Upper lobe of left lung (tissue), 6 donors: ENCODE data around the gene SPTBN5. TPM values are rescaled to one million over a fixed set of nuclear protein-coding genes. Genes with fewer than 3 reads are reported as not detected.

Experiments used
- ATAC-seq, 2 donors: fragments of 200-7000 bp; cut with Tn5 transposase; one replicate each; pipeline ENCODE4 v1.9.1; 2022; ENCODE audit warnings: mild to moderate bottlenecking in 2 of 2, moderate library complexity in 2 of 2; ENCODE audit not compliant: low FRiP score in 2 of 2
- DNase-seq, 2 donors: peaks; one replicate each; pipeline ENCODE4 v3.0.0-alpha.2; 2019 to 2020
- H3K27ac ChIP-seq, 4 donors: fragments of 200-600 bp; sonication (generic); one replicate each; pipeline ENCODE4 v1.5.1; 2016 to 2019
- H3K27me3 ChIP-seq, 4 donors: fragments of 200-600 bp; sonication (generic); one replicate each; pipeline ENCODE4 v1.5.1; 2017 to 2019
- H3K36me3 ChIP-seq, 4 donors: fragments of 200-600 bp; sonication (generic); one replicate each; pipeline ENCODE4 v1.5.1; 2016 to 2019
- H3K4me1 ChIP-seq, 4 donors: fragments of 200-600 bp; sonication (generic); one replicate each; pipeline ENCODE4 v1.5.1; 2018 to 2019
- H3K4me3 ChIP-seq, 4 donors: fragments of 200-600 bp; sonication (generic); one replicate each; pipeline ENCODE4 v1.5.1; 2017 to 2019; ENCODE audit warnings: mild to moderate bottlenecking in 2 of 4, moderate library complexity in 1 of 4
- H3K9me3 ChIP-seq, 4 donors: fragments of 200-600 bp; sonication (generic); one replicate each; pipeline ENCODE4 v1.5.1; 2018 to 2019
- EP300 ChIP-seq, 4 donors: sonication (generic); formaldehyde crosslinking; IDR thresholded peaks; one replicate each; pipeline ENCODE4 v1.5.1; 2017; ENCODE audit warnings: antibody characterized with exemption in 4 of 4, control low read depth in 2 of 4
- POLR2A ChIP-seq, 4 donors: fragments of 450-650 bp; IDR thresholded peaks; one replicate each; pipeline ENCODE4 v1.5.1; 2016 to 2017; ENCODE audit warnings: antibody characterized with exemption in 4 of 4, mild to moderate bottlenecking in 2 of 4
- POLR2AphosphoS5 ChIP-seq, 2 donors: sonication (generic); formaldehyde crosslinking; IDR thresholded peaks; one replicate each; pipeline ENCODE4 v1.5.1; 2017; ENCODE audit warnings: antibody characterized with exemption in 2 of 2
- WGBS, 2 donors: methylation state at CpG; one replicate each; pipeline ENCODE4 v1.1.5; 2017 to 2018; 5-methylcytosine and 5-hydroxymethylcytosine counted together
- total RNA-seq, 6 donors: library from RNA; depleted of rRNA in 4 of 6; stranded (reverse); fragments of >200 nt in 4 of 6; gene quantifications; one replicate each; pipeline versions ENCODE4 v1.1.0 to v1.2.1, GENCODE V29; 2016 to 2021
- TF ChIP-seq, protein P1 (sequence below), 6 experiments: fragments of 450-650 bp in 4 of 6; fragments of 200-600 bp in 2 of 6; sonication (generic) in 2 of 6; IDR thresholded peaks; one replicate each; pipeline ENCODE4 v1.5.1; 2016 to 2019; ENCODE audit warnings: antibody characterized with exemption in 6 of 6
- donor health status: DM: no; HTN: no; CAD: no; lungs with moderate emphysema.
- donor health status: DM: no; HTN: yes; CAD: no; lungs with severe emphysema.

SPTBN5 gene
- total RNA-seq, 6 donors from 2014 or later = 0.20 to 9.4 (median 2.0) TPM

DNA sequence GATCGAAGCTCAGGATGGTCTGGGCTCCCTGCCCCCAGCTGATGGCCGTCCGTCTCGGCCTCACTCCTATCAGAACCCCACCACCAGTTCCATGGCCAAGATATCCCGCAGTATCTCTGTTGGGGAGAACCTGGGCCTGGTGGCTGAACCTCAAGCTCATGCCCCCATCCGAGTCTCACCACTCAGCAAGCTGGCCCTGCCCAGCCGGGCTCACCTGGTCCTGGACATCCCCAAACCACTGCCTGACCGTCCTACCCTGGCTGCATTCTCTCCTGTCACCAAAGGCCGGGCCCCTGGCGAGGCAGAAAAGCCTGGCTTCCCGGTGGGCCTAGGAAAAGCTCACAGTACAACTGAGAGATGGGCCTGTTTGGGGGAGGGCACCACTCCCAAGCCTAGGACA is 70.4 kb downstream of the SPTBN5 start:
- H3K27ac ChIP-seq = no peak overlapping the region
- TF ChIP-seq, protein P1, sequence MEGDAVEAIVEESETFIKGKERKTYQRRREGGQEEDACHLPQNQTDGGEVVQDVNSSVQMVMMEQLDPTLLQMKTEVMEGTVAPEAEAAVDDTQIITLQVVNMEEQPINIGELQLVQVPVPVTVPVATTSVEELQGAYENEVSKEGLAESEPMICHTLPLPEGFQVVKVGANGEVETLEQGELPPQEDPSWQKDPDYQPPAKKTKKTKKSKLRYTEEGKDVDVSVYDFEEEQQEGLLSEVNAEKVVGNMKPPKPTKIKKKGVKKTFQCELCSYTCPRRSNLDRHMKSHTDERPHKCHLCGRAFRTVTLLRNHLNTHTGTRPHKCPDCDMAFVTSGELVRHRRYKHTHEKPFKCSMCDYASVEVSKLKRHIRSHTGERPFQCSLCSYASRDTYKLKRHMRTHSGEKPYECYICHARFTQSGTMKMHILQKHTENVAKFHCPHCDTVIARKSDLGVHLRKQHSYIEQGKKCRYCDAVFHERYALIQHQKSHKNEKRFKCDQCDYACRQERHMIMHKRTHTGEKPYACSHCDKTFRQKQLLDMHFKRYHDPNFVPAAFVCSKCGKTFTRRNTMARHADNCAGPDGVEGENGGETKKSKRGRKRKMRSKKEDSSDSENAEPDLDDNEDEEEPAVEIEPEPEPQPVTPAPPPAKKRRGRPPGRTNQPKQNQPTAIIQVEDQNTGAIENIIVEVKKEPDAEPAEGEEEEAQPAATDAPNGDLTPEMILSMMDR (IDR thresholded peaks at IDR 0.05) = no peak
- TF ChIP-seq POLR2AphosphoS5 (IDR thresholded peaks at IDR 0.05) (no peak), EP300 (IDR thresholded peaks at IDR 0.05) (no peak), POLR2A (IDR thresholded peaks at IDR 0.05) (no peak)
- ATAC-seq (no peak), DNase-seq (no peak)
- peaks cover 0 to 67% (median 49%) of the 10 kb centered on the region in 4 donors for H3K36me3 ChIP-seq
- no peak overlapping the region for H3K4me3 ChIP-seq
- no peaks in the 10 kb centered on the region for H3K27me3 ChIP-seq
- WGBS, 2 donors = 88 to 94% methylated on average over 3 to 10 of the region's 11 CpGs
- H3K9me3 ChIP-seq = no peaks in the 10 kb centered on the region
- H3K4me1 ChIP-seq = peaks cover 6 to 9% (median 7%) of the 10 kb centered on the region in 4 donors

DNA sequence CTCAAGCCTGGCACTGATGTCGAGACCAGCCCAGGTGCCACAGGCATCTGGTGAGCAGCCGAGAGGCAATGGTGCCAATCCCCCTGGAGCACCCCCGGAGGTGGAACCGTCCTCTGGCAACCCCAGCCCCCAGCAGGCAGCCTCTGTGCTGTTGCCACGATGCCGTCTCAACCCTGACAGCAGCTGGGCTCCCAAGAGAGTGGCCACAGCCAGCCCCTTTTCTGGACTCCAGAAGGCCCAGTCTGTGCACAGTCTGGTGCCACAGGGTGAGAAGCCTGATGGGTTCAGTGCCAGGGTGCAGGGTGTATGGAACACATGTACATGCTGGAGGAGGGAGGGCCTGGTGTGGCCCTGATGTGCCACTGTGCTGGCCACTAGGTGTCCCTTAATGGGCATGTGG is 70.9 kb downstream of the SPTBN5 start:
- WGBS, 2 donors = 88 to 98% methylated on average over 6 of the region's 6 CpGs
- TF ChIP-seq POLR2A (IDR thresholded peaks at IDR 0.05) (no peak), EP300 (IDR thresholded peaks at IDR 0.05) (no peak), POLR2AphosphoS5 (IDR thresholded peaks at IDR 0.05) (no peak)
- TF ChIP-seq, protein P1 (IDR thresholded peaks at IDR 0.05) = no peak

DNA sequence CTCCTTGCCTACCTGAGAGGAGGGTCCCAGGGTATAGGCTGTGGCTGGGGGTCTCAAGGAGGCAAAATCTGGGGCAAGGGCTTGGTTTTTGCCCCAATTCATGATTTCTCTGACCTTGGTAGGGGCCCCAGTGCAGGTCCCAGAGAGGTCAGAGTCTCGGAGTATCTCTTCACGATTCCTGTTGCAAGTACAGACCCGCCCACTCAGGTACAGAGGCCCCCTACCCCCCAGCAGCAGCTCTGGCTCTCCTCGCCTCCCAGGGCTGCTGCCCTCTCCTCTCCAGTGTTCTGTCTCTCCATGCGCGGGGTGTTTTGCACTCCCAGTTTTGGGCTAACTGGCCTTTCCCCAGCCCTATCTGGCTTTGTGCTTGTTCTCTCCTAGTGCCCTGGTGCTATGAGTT is 71.4 kb downstream of the SPTBN5 start:
- Histone ChIP-seq H3K27ac (no peak overlapping the region), H3K27me3 (no peaks in the 10 kb centered on the region), H3K36me3 (peaks cover 0 to 78% (median 59%) of the 10 kb centered on the region in 4 donors), H3K4me1 (peaks cover 4 to 6% (median 5%) of the 10 kb centered on the region in 4 donors), H3K9me3 (no peaks in the 10 kb centered on the region), H3K4me3 (no peak overlapping the region)
- 93 to 96% methylated on average over 6 of the region's 6 CpGs for WGBS, 2 donors
- no peak for TF ChIP-seq EP300 (IDR thresholded peaks at IDR 0.05)
- TF ChIP-seq, protein P1 (IDR thresholded peaks at IDR 0.05) = no peak
- no peak for TF ChIP-seq POLR2A (IDR thresholded peaks at IDR 0.05)
- TF ChIP-seq POLR2AphosphoS5 (IDR thresholded peaks at IDR 0.05) = no peak
- ATAC-seq (no peak), DNase-seq (no peak)

More for the DNA sequence above, 70.9 kb downstream of the SPTBN5 start:
- Histone ChIP-seq H3K27me3 (no peaks in the 10 kb centered on the region), H3K4me3 (no peak overlapping the region), H3K36me3 (peaks cover 0 to 73% (median 54%) of the 10 kb centered on the region in 4 donors), H3K9me3 (no peaks in the 10 kb centered on the region), H3K4me1 (peaks cover 6 to 8% (median 6%) of the 10 kb centered on the region in 4 donors), H3K27ac (no peak overlapping the region)
- no peak for DNase-seq
- no peak for ATAC-seq

DNA sequence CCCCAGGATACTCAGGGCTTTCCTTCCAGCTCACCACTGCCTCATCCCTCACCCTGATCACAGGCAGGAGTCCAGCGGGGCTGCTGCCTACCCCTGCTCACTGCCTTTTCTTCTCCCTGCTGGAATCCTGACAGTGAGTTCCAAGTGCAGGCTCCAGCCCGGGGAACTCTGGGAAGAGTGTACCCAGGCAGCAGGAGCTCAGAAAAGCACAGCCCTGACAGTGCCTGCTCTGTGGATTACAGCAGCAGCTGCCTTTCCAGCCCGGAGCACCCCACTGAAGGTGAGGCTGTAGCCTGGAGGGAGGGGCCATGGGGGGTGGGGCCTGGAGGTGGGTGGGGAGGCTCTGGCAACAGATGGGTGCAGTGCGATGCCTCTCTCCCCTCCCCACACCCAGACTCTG is 72.0 kb downstream of the SPTBN5 start:
- no peak for DNase-seq
- Histone ChIP-seq H3K36me3 (peaks cover 0 to 84% (median 65%) of the 10 kb centered on the region in 4 donors), H3K27ac (no peak overlapping the region), H3K4me3 (no peak overlapping the region), H3K9me3 (no peaks in the 10 kb centered on the region), H3K4me1 (no peaks in the 10 kb centered on the region), H3K27me3 (no peaks in the 10 kb centered on the region)
- no peak for ATAC-seq
- TF ChIP-seq POLR2AphosphoS5 (IDR thresholded peaks at IDR 0.05) (no peak), EP300 (IDR thresholded peaks at IDR 0.05) (no peak), POLR2A (IDR thresholded peaks at IDR 0.05) (no peak)
- TF ChIP-seq, protein P1 (IDR thresholded peaks at IDR 0.05) = no peak
- 73 to 100% methylated on average over 3 of the region's 4 CpGs for WGBS, 2 donors

DNA sequence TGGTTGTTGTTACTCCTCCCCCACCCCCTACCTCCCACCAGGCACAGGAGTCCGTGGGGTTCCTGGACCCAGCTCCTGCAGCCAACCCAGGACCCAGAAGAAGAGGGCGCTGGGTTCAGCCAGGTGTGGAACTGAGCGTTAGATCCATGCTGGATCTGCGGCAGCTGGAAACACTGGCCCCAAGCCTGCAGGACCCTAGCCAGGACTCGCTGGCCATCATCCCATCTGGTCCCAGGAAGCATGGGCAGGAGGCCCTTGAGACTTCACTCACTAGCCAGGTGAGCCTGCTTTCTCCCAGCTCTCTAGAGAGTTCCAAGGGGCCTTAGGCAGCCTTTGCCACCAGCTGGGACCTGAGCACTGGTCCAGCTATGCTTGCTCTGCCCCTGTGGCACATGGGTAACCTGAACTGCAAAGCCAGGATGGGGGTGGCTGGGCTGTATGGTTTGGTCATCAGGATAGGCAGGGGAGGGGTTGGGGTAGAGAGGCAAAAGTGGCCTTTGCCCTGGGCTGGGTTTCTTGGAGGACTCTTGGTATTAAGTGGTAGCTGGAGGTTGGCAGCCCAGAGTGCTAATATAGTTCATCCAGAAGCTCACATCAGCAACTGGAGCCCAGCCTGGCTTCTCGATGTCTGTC is 72.9 kb downstream of the SPTBN5 start:
- no peaks in the 10 kb centered on the region for H3K27me3 ChIP-seq
- ATAC-seq (no peak), DNase-seq (no peak)
- H3K36me3 ChIP-seq = peaks cover 0 to 91% (median 70%) of the 10 kb centered on the region in 4 donors
- WGBS, 2 donors = 94 to 95% methylated on average over 4 to 6 of the region's 6 CpGs
- H3K4me3 ChIP-seq = no peak overlapping the region
- TF ChIP-seq, protein P1 (IDR thresholded peaks at IDR 0.05) = no peak
- TF ChIP-seq EP300 (IDR thresholded peaks at IDR 0.05) = no peak
- no peak for TF ChIP-seq POLR2A (IDR thresholded peaks at IDR 0.05)
- no peak for TF ChIP-seq POLR2AphosphoS5 (IDR thresholded peaks at IDR 0.05)
- H3K9me3 ChIP-seq = no peaks in the 10 kb centered on the region
- no peaks in the 10 kb centered on the region for H3K4me1 ChIP-seq
- H3K27ac ChIP-seq = no peak overlapping the region
